NB4 (cell line): ENCODE measurements around the gene STK36.
A peak's percentile ranks its signal among the peaks of the same experiment; 100 is the strongest.

Source experiments
- CTCF ChIP-seq: IDR thresholded peaks from one replicate; pipeline ENCODE4 v1.5.1; 2012; ENCODE audit warnings: low read depth, low read length
- MAX ChIP-seq: IDR thresholded peaks from 2 replicates; pipeline ENCODE4 v1.6.1; 2011; ENCODE audit warnings: low read depth, low read length
- MYC ChIP-seq: IDR thresholded peaks from 2 replicates; pipeline ENCODE4 v1.6.1; 2011; ENCODE audit warnings: low read depth, low read length
- POLR2A ChIP-seq: IDR thresholded peaks from 2 replicates; pipeline ENCODE4 v1.6.1; 2011; ENCODE audit warnings: mild to moderate bottlenecking; ENCODE audit not compliant: insufficient read length; ENCODE audit errors: extremely low read depth

GRCh38 chr2:218710687-218711549, 39.0 kb downstream of the STK36 start, which contains the start of gene TTLL4:
- TF ChIP-seq POLR2A (peak; percentile 62), CTCF (peak; percentile 64), MAX (peak; percentile 81), MYC (peak; percentile 86)
